SK-N-SH (cell line): Measurements from ENCODE around the gene SCT. TPM values are rescaled to one million over a fixed set of nuclear protein-coding genes. Genes with fewer than 3 reads are reported as not detected.
"Not testable (repeated sequence)": the region's sequence is repeated elsewhere in the genome, so short reads cannot be mapped to it uniquely, and the experiment has no call there.

ENCODE experiments used
- CTCF ChIA-PET: fragments of 300-600, 350-600 bp; formaldehyde crosslinking; extraction: SDS; loops from one replicate; lab custom pipeline; 2021; lab: Yijun Ruan, JAX
- POLR2A ChIA-PET: fragments of 350-600 bp; sonication (Branson Sonifier 250); formaldehyde crosslinking; extraction: SDS; loops from one replicate; lab custom pipeline; 2020; ENCODE audit warnings: antibody characterized with exemption, inconsistent platforms; lab: Yijun Ruan, JAX
- DNase-seq: peaks from one replicate; pipeline ENCODE4 v3.0.0; 2012
- H2AFZ ChIP-seq: fragments of 200-600 bp; sonication (generic); 2 replicates; pipeline ENCODE4 v1.8.1; 2016; ENCODE audit warnings: antibody characterized with exemption, mild to moderate bottlenecking, low read depth
- H3F3A ChIP-seq: fragments of 200-600 bp; sonication (generic); replicated peaks from 2 replicates; pipeline ENCODE3; 2016; ENCODE audit warnings: antibody characterized with exemption, mild to moderate bottlenecking; ENCODE audit not compliant: insufficient read depth
- H3K27ac ChIP-seq, 2 experiments: fragments of 200-500 bp in 1 of 2; fragments of 200-600 bp in 1 of 2; sonication (Bioruptor generic) in 1 of 2; sonication (generic), shearing (Covaris generic) in 1 of 2; 2 replicates each; pipeline versions ENCODE4 v1.5.1 to v1.6.1; 2014 to 2016; ENCODE audit warnings: low read depth in 2 of 2, inconsistent platforms in 1 of 2, low read length in 1 of 2, mild to moderate bottlenecking in 1 of 2, mixed read lengths in 1 of 2
- H3K27me3 ChIP-seq: fragments of 200-600 bp; sonication (generic), shearing (Covaris generic); 2 replicates; pipeline ENCODE4 v1.6.1; 2016; ENCODE audit warnings: mixed run types; ENCODE audit not compliant: insufficient read depth
- H3K36me3 ChIP-seq, 2 experiments: fragments of 200-500 bp in 1 of 2; fragments of 200-600 bp in 1 of 2; sonication (Bioruptor generic) in 1 of 2; sonication (generic) in 1 of 2; replicated peaks in 1 of 2; 2 replicates each; pipeline versions ENCODE3 to v1.5.1; 2014 to 2016; ENCODE audit warnings: low read length in 1 of 2, mild to moderate bottlenecking in 1 of 2; ENCODE audit not compliant: insufficient read depth in 2 of 2, control insufficient read depth in 1 of 2
- H3K4me1 ChIP-seq, 2 experiments: fragments of 200-500 bp in 1 of 2; fragments of 200-600 bp in 1 of 2; sonication (Bioruptor generic) in 1 of 2; sonication (generic), shearing (Covaris generic) in 1 of 2; 2 replicates each; pipeline versions ENCODE4 v1.5.1 to v1.6.1; 2014 to 2016; ENCODE audit warnings: low read depth in 1 of 2, low read length in 1 of 2, mixed run types in 1 of 2; ENCODE audit not compliant: insufficient read depth in 2 of 2, control insufficient read depth in 1 of 2
- H3K4me2 ChIP-seq: fragments of 200-600 bp; sonication (generic), shearing (Covaris generic); 2 replicates; pipeline ENCODE4 v1.6.1; 2017; ENCODE audit warnings: mixed run types
- H3K4me3 ChIP-seq, 2 experiments: fragments of 200-500 bp in 1 of 2; fragments of 200-600 bp in 1 of 2; sonication (Bioruptor generic) in 1 of 2; sonication (generic), shearing (Covaris generic) in 1 of 2; 2 replicates each; pipeline versions ENCODE4 v1.5.1 to v1.8.1; 2014 to 2016; ENCODE audit warnings: low read depth in 2 of 2, inconsistent platforms in 1 of 2, low read length in 1 of 2, mild to moderate bottlenecking in 1 of 2, mixed read lengths in 1 of 2, moderate library complexity in 1 of 2
- H3K79me2 ChIP-seq: fragments of 200-600 bp; sonication (generic); 2 replicates; pipeline ENCODE4 v1.8.1; 2017; ENCODE audit warnings: mild to moderate bottlenecking; ENCODE audit not compliant: insufficient read depth
- H3K9ac ChIP-seq: fragments of 200-600 bp; sonication (generic); 2 replicates; pipeline ENCODE4 v1.6.1; 2017; ENCODE audit warnings: mixed run types
- H3K9me2 ChIP-seq: fragments of 200-600 bp; sonication (generic); 2 replicates; pipeline ENCODE4 v1.6.1; 2017; ENCODE audit warnings: mixed run types
- H3K9me3 ChIP-seq: fragments of 200-600 bp; sonication (generic); 2 replicates; pipeline ENCODE4 v1.6.1; 2017; ENCODE audit warnings: mixed run types, mild to moderate bottlenecking, moderate library complexity
- H4K20me1 ChIP-seq: fragments of 200-600 bp; sonication (generic); 2 replicates; pipeline ENCODE4 v1.6.1; 2017; ENCODE audit warnings: mild to moderate bottlenecking, mixed run types; ENCODE audit not compliant: insufficient read depth
- EZH2phosphoT487 ChIP-seq: fragments of 200-600 bp; sonication (generic); IDR thresholded peaks from 2 replicates; pipeline ENCODE4 v1.6.1; 2017; ENCODE audit warnings: low read depth, mixed run types, mild to moderate bottlenecking, antibody characterized with exemption, moderate library complexity, borderline replicate concordance
- FOSL2 ChIP-seq: IDR thresholded peaks from 2 replicates; pipeline ENCODE4 v1.4.0; 2012; ENCODE audit warnings: low read depth, mild to moderate bottlenecking, moderate library complexity, borderline replicate concordance
- FOXJ3 ChIP-seq: sonication (generic); formaldehyde crosslinking; IDR thresholded peaks from 2 replicates; pipeline ENCODE4 v1.5.1; 2020; ENCODE audit warnings: mild to moderate bottlenecking, missing genetic modification reagents
- GABPA ChIP-seq: IDR thresholded peaks from 2 replicates; pipeline ENCODE4 v1.4.0; 2012; ENCODE audit warnings: low read depth, mild to moderate bottlenecking
- GATA2 ChIP-seq: sonication (generic); formaldehyde crosslinking; IDR thresholded peaks from 2 replicates; pipeline ENCODE4 v1.5.0; 2020; ENCODE audit warnings: mild to moderate bottlenecking, missing genetic modification reagents
- IRF3 ChIP-seq: fragments of 150-350 bp; IDR thresholded peaks from 2 replicates; pipeline ENCODE4 v1.6.1; 2016; ENCODE audit warnings: mild to moderate bottlenecking, low read depth, low read length
- JUND ChIP-seq: IDR thresholded peaks from 2 replicates; pipeline ENCODE4 v1.4.0; 2012
- MXI1 ChIP-seq: IDR thresholded peaks from 2 replicates; pipeline ENCODE4 v1.6.1; 2012; ENCODE audit warnings: mild to moderate bottlenecking, low read depth, low read length, improper control_type of control experiment
- POLR2AphosphoS5 ChIP-seq: IDR thresholded peaks from 2 replicates; pipeline ENCODE4 v1.6.1; 2012; ENCODE audit warnings: low read depth, low read length
- REST ChIP-seq: IDR thresholded peaks from 2 replicates; pipeline ENCODE4 v1.6.1; 2012; ENCODE audit warnings: mild to moderate bottlenecking, low read depth, low read length, moderate library complexity
- RXRA ChIP-seq: IDR thresholded peaks from 2 replicates; pipeline ENCODE4 v1.4.0; 2012; ENCODE audit warnings: low read depth, mild to moderate bottlenecking, borderline replicate concordance
- TAF1 ChIP-seq: IDR thresholded peaks from 2 replicates; pipeline ENCODE4 v1.6.1; 2012; ENCODE audit warnings: low read depth, mild to moderate bottlenecking, low read length, moderate library complexity, borderline replicate concordance
- TEAD4 ChIP-seq: IDR thresholded peaks from 2 replicates; pipeline ENCODE4 v1.4.0; 2012; ENCODE audit warnings: mild to moderate bottlenecking, borderline replicate concordance; ENCODE audit not compliant: insufficient read depth
- YY1 ChIP-seq: IDR thresholded peaks from 2 replicates; pipeline ENCODE4 v1.4.0; 2012; ENCODE audit warnings: low read depth, mild to moderate bottlenecking
- WGBS: methylation state at CpG from one replicate; pipeline ENCODE4 v1.1.6; 2017; ENCODE audit warnings: low lambda C conversion rate; 5-methylcytosine and 5-hydroxymethylcytosine counted together
- polyA plus RNA-seq, 3 experiments: library from polyadenylated mRNA; depleted of rRNA; stranded (reverse); fragments of >200 nt; gene quantifications; 2 replicates each; pipeline ENCODE4 v1.2.3, GENCODE V29; 2012

The SCT gene
- polyA plus RNA-seq, 1 of the 3 experiments (the other 2 are of a cell fraction), result not detected

- CTCF ChIA-PET, result no interaction called here
- no peak for DNase-seq
- Histone ChIP-seq H3K36me3 (peaks cover 0 to 7% of the 10 kb centered on the region in 2 experiments), H3K4me2 (no peak overlapping the region), H3F3A (peaks cover 14% of the 10 kb centered on the region), H4K20me1 (no peaks in the 10 kb centered on the region), H3K9me3 (no peaks in the 10 kb centered on the region), H3K4me1 (no peaks in the 10 kb centered on the region), H3K9me2 (no peaks in the 10 kb centered on the region), H3K9ac (no peak overlapping the region), H3K79me2 (no peaks in the 10 kb centered on the region), H2AFZ (no peak overlapping the region), H3K27me3 (no peaks in the 10 kb centered on the region), H3K27ac (no peak overlapping the region), H3K4me3 (no peak overlapping the region)
- POLR2A ChIA-PET, result no interaction called here
- TF ChIP-seq GATA2 (CRISPR knock-in tag), result no peak
- 90% methylated on average over 10 of the region's 10 CpGs for WGBS
Measured at GRCh38 chr11:650482-650881, 23.5 kb upstream of the SCT start.

GRCh38 chr11:647672-648158 lies 20.7 kb upstream of the SCT start:
- H3K27me3 ChIP-seq, H4K20me1 ChIP-seq, DNase-seq, H3K9ac ChIP-seq, H3K36me3 ChIP-seq, H3K4me1 ChIP-seq, POLR2A ChIA-PET, H2AFZ ChIP-seq, H3K79me2 ChIP-seq, H3K4me3 ChIP-seq, H3K9me3 ChIP-seq, H3K27ac ChIP-seq, H3K4me2 ChIP-seq, H3K9me2 ChIP-seq: not testable (repeated sequence)
- WGBS, result 78% methylated on average over 9 of the region's 14 CpGs
- peaks cover 14% of the 10 kb centered on the region for H3F3A ChIP-seq
- CTCF ChIA-PET, result interaction anchor here (2.0 kb wide), 1 partner anchor 93 kb away, joined by 6 read pairs; no protein-coding TSS in a partner anchor

GRCh38 chr11:646214-646613 lies 19.2 kb upstream of the SCT start:
- ChIA-PET POLR2A (no interaction called here), CTCF (interaction anchor here (1.4 to 2.0 kb wide), 2 partner anchors 81 to 91 kb away, joined by 6 read pairs; no protein-coding TSS in a partner anchor)
- Histone ChIP-seq H4K20me1 (no peaks in the 10 kb centered on the region), H3K4me2 (no peak overlapping the region), H3K9me2 (no peaks in the 10 kb centered on the region), H3K79me2 (no peaks in the 10 kb centered on the region), H3K27ac (no peak overlapping the region), H3K9me3 (no peaks in the 10 kb centered on the region), H3K27me3 (no peaks in the 10 kb centered on the region), H3K4me3 (no peak overlapping the region), H3K4me1 (no peaks in the 10 kb centered on the region), H3K36me3 (peaks cover 5 to 7% of the 10 kb centered on the region in 2 experiments), H3F3A (peaks cover 14% of the 10 kb centered on the region), H3K9ac (no peak overlapping the region), H2AFZ (no peak overlapping the region)
- no peak for DNase-seq
- TF ChIP-seq YY1 (no peak), FOSL2 (no peak), GABPA (no peak), RXRA (no peak), EZH2phosphoT487 (no peak), TAF1 (no peak), JUND (no peak), MXI1 (no peak), GATA2 (CRISPR knock-in tag) (no peak), REST (no peak), POLR2AphosphoS5 (no peak), FOXJ3 (CRISPR knock-in tag) (no peak), IRF3 (no peak), TEAD4 (no peak)
- 92% methylated on average over 14 of the region's 14 CpGs for WGBS
